ENCODE results near the gene ADAM19. TPM values are rescaled to one million over a fixed set of nuclear protein-coding genes. Genes with fewer than 3 reads are reported as not detected.

ADAM19 gene
- total and polyA plus RNA-seq, 7 donors = 0.27 to 4.5 (median 1.4) TPM

DNA sequence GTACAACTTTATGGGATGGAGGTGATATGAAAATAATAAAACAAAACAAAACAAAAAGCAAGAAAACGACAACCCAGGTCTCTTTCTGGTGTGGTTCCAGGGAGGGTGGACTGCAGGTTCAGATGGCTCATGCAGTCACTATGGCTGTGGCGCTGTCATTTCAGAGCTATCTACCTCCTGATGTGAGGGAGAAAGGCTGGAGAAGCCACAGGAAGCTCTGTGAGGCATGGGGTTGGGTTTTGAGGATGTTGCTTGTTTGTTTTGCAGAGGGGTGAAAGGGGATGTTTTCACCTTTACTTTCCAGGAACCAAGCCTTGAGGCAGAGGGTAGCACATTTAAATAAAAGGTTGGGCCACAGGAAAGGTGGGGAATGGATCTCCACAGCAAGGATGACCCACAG lies 96.8 kb downstream of the ADAM19 start:
- whole genome bisulfite sequencing, 3 donors = 87 to 100% (median 92%) methylated on average over 2 of the region's 2 CpGs
- no peak overlapping the region for H3K27ac ChIP-seq
- no peaks in the 10 kb centered on the region for H3K4me1 ChIP-seq
- H3K9me3 ChIP-seq = no peaks in the 10 kb centered on the region
- no peaks in the 10 kb centered on the region for H3K27me3 ChIP-seq (ENCODE audit: insufficient read depth in 3 of 3, low read length in 2 of 3)
- no peak for TF ChIP-seq CTCF (IDR thresholded peaks at IDR 0.05)
- H3K36me3 ChIP-seq (ENCODE audit: insufficient read depth in 1 of 2, low read depth in 1 of 2) = peaks cover 0 to 21% of the 10 kb centered on the region in 2 donors
- intact Hi-C loops (cut with DNase I) = loop anchor here in 1 of 2 donors (5.0 kb wide), 1 partner anchor 111 kb away; no protein-coding TSS in a partner anchor
- no peak overlapping the region for H3K4me3 ChIP-seq
- no peak for DNase-seq
- ATAC-seq = no peak

GRCh38 chr5:157477814-157478494 lies 97.6 kb downstream of the ADAM19 start:
- intact Hi-C loops (cut with DNase I) = loop anchor here (2.0 to 5.0 kb wide), 4 partner anchors 47 to 151 kb away; no protein-coding TSS in a partner anchor
- TF ChIP-seq CTCF (IDR thresholded peaks at IDR 0.05) = no peak
- peaks cover 0 to 15% of the 10 kb centered on the region in 2 donors for H3K36me3 ChIP-seq (ENCODE audit: insufficient read depth in 1 of 2, low read depth in 1 of 2)
- H3K4me3 ChIP-seq = no peak overlapping the region
- H3K4me1 ChIP-seq = no peaks in the 10 kb centered on the region
- DNase-seq (no peak), ATAC-seq (no peak)
- 47 to 73% (median 61%) methylated on average over 5 of the region's 5 CpGs for WGBS, 3 donors
- no peaks in the 10 kb centered on the region for H3K27me3 ChIP-seq (ENCODE audit: insufficient read depth in 3 of 3, low read length in 2 of 3)
- H3K27ac ChIP-seq = no peak overlapping the region
- no peaks in the 10 kb centered on the region for H3K9me3 ChIP-seq

GRCh38 chr5:157476702-157477408 lies 98.7 kb downstream of the ADAM19 start:
- 69 to 82% (median 71%) methylated on average over 7 of the region's 7 CpGs for WGBS, 3 donors
- H3K36me3 ChIP-seq (ENCODE audit: insufficient read depth in 1 of 2, low read depth in 1 of 2) = peaks cover 0 to 15% of the 10 kb centered on the region in 2 donors
- intact Hi-C loops (cut with DNase I) = loop anchor here (2.0 to 5.0 kb wide), 4 partner anchors 46 to 150 kb away; no protein-coding TSS in a partner anchor

GRCh38 chr5:157475432-157475831 lies 100.1 kb downstream of the ADAM19 start:
- intact Hi-C loops (cut with DNase I) = loop anchor here in 1 of 2 donors (5.0 kb wide), 1 partner anchor 108 kb away; no protein-coding TSS in a partner anchor
- ATAC-seq (no peak), DNase-seq (no peak)
- Histone ChIP-seq H3K4me1 (peaks cover 4% of the 10 kb centered on the region), H3K27ac (no peak overlapping the region), H3K27me3 (ENCODE audit: insufficient read depth in 3 of 3, low read length in 2 of 3) (no peaks in the 10 kb centered on the region), H3K36me3 (ENCODE audit: insufficient read depth in 1 of 2, low read depth in 1 of 2) (peaks cover 0 to under 1% of the 10 kb centered on the region in 2 donors), H3K9me3 (no peaks in the 10 kb centered on the region), H3K4me3 (no peak overlapping the region)
- WGBS, 3 donors = 96 to 99% (median 96%) methylated on average over 3 of the region's 3 CpGs
- TF ChIP-seq CTCF (IDR thresholded peaks at IDR 0.05) = no peak

More at GRCh38 chr5:157476702-157477408, 98.7 kb downstream of the ADAM19 start:
- ATAC-seq = peak; percentile 72 to 88 (median 79)
- H3K4me1 ChIP-seq = no peaks in the 10 kb centered on the region
- DNase-seq = no peak
- H3K27me3 ChIP-seq (ENCODE audit: insufficient read depth in 3 of 3, low read length in 2 of 3) = no peaks in the 10 kb centered on the region
- H3K9me3 ChIP-seq = no peaks in the 10 kb centered on the region
- H3K27ac ChIP-seq = no peak overlapping the region
- H3K4me3 ChIP-seq = no peak overlapping the region
- peak; percentile 79 for TF ChIP-seq CTCF (IDR thresholded peaks at IDR 0.05)

Measured in psoas muscle (tissue), 8 donors.